ENCODE results near the gene RYR1. TPM values are rescaled to one million over a fixed set of nuclear protein-coding genes. Genes with fewer than 3 reads are reported as not detected.
A peak's percentile ranks its signal among the peaks of the same experiment; 100 is the strongest.

RYR1 gene
- total and polyA plus RNA-seq, 2 donors (not counting 1 experiment from before 2014, with no cell fraction given), result 0.43 to 3.8 TPM

GRCh38 chr19:38606131-38606530, 172.6 kb downstream of the RYR1 start:
- ChIA-PET CTCF (no interaction called here), POLR2A (interaction anchor here (0.9 kb wide), 1 partner anchor 43 kb away, joined by 5 read pairs; no protein-coding TSS in a partner anchor)
- H3K4me2 ChIP-seq (replicated peaks; ENCODE audit: low read depth, low read length, poor library complexity, severe bottlenecking), result no peak overlapping the region
- WGBS (ENCODE audit: insufficient coverage), result 98% methylated on average over 6 of the region's 6 CpGs
- DNase-seq (no peak), ATAC-seq (ENCODE audit: low read depth) (no peak)
- H3K4me1 Mint-ChIP-seq, result no peaks in the 10 kb centered on the region
- no peak overlapping the region for H3K4me3 ChIP-seq (ENCODE audit: control extremely low read depth in 1 of 5, extremely low read depth in 1 of 5, insufficient read depth in 1 of 5, low read depth in 2 of 5, low read length in 4 of 5)
- H3K9me3 Mint-ChIP-seq (ENCODE audit: insufficient read depth), result no peaks in the 10 kb centered on the region
- no peaks in the 10 kb centered on the region for H3K27me3 ChIP-seq (replicated peaks in 1 of 4; ENCODE audit: control extremely low read depth in 1 of 4, control insufficient read depth in 3 of 4, insufficient read depth in 4 of 4, low read length in 3 of 4)
- no peak overlapping the region for H3K9ac ChIP-seq (ENCODE audit: low read length)
- H3K4me1 ChIP-seq (ENCODE audit: control insufficient read depth in 2 of 2, insufficient read depth in 2 of 2, low read length in 2 of 2), result no peaks in the 10 kb centered on the region
- peaks cover 0 to 63% of the 10 kb centered on the region in 2 experiments for H3K36me3 ChIP-seq (replicated peaks in 1 of 2; ENCODE audit: control extremely low read depth in 1 of 2, control insufficient read depth in 1 of 2, extremely low read depth in 1 of 2, insufficient read depth in 2 of 2, low read length in 1 of 2)
- intact Hi-C loops (cut with micrococcal nuclease), result no loop called here
- H3K9me3 ChIP-seq (ENCODE audit: control extremely low read depth in 1 of 3, control insufficient read depth in 2 of 3, insufficient read depth in 1 of 3, low read length in 2 of 3), result no peaks in the 10 kb centered on the region
- peaks cover 20% of the 10 kb centered on the region for H4K20me1 ChIP-seq (ENCODE audit: control insufficient read depth, insufficient read depth, low read length, poor library complexity, severe bottlenecking)
- peak overlapping the region; percentile 20 for H3K27ac Mint-ChIP-seq
- no peak overlapping the region for H3K27ac ChIP-seq (ENCODE audit: low read length in 2 of 2)
- H3K79me2 ChIP-seq (ENCODE audit: control insufficient read depth, insufficient read depth, low read length), result peaks cover 19% of the 10 kb centered on the region
- no peak overlapping the region for H2AFZ ChIP-seq (ENCODE audit: insufficient read depth, low read depth, low read length, poor library complexity, severe bottlenecking)
- H3K27me3 Mint-ChIP-seq, result no peaks in the 10 kb centered on the region
- H3K4me3 Mint-ChIP-seq, result no peak overlapping the region
- TF ChIP-seq EZH2 (IDR thresholded peaks at IDR 0.05; ENCODE audit: borderline replicate concordance, insufficient read depth, low read depth, low read length, poor library complexity, severe bottlenecking), result no peak
- no peak for TF ChIP-seq CTCF (IDR thresholded peaks at IDR 0.05)

GRCh38 chr19:38614289-38614688, 180.8 kb downstream of the RYR1 start:
- H3K27me3 ChIP-seq (replicated peaks in 1 of 4; ENCODE audit: control extremely low read depth in 1 of 4, control insufficient read depth in 3 of 4, insufficient read depth in 4 of 4, low read length in 3 of 4), result no peaks in the 10 kb centered on the region
- peaks cover 78% of the 10 kb centered on the region for H3K79me2 ChIP-seq (ENCODE audit: control insufficient read depth, insufficient read depth, low read length)
- H3K4me3 ChIP-seq (ENCODE audit: control extremely low read depth in 1 of 5, extremely low read depth in 1 of 5, insufficient read depth in 1 of 5, low read depth in 2 of 5, low read length in 4 of 5), result no peak overlapping the region
- H3K4me3 Mint-ChIP-seq, result no peak overlapping the region
- ATAC-seq (ENCODE audit: low read depth) (no peak), DNase-seq (no peak)
- H3K27ac ChIP-seq (ENCODE audit: low read length in 2 of 2), result no peak overlapping the region
- H4K20me1 ChIP-seq (ENCODE audit: control insufficient read depth, insufficient read depth, low read length, poor library complexity, severe bottlenecking), result peaks cover 39% of the 10 kb centered on the region
- POLR2A ChIA-PET, result no interaction called here
- WGBS (ENCODE audit: insufficient coverage), result 94% methylated on average over 2 of the region's 3 CpGs
- no peak overlapping the region for H3K27ac Mint-ChIP-seq
- intact Hi-C loops (cut with micrococcal nuclease), result loop anchor here (10.0 kb wide), 1 partner anchor 709 kb away; the partner anchor contains the start of genes SIPA1L3 and WDR87
- no peak overlapping the region for H3K9ac ChIP-seq (ENCODE audit: low read length)
- H3K9me3 ChIP-seq (ENCODE audit: control extremely low read depth in 1 of 3, control insufficient read depth in 2 of 3, insufficient read depth in 1 of 3, low read length in 2 of 3), result no peaks in the 10 kb centered on the region
- H3K36me3 ChIP-seq (replicated peaks in 1 of 2; ENCODE audit: control extremely low read depth in 1 of 2, control insufficient read depth in 1 of 2, extremely low read depth in 1 of 2, insufficient read depth in 2 of 2, low read length in 1 of 2), result peaks cover 0 to 50% of the 10 kb centered on the region in 2 experiments
- CTCF ChIA-PET, result interaction anchor here (1.1 to 1.4 kb wide), 2 partner anchors 20 to 53 kb away, joined by 3 to 5 read pairs; no protein-coding TSS in a partner anchor
- H2AFZ ChIP-seq (ENCODE audit: insufficient read depth, low read depth, low read length, poor library complexity, severe bottlenecking), result no peak overlapping the region
- no peaks in the 10 kb centered on the region for H3K27me3 Mint-ChIP-seq
- H3K4me1 ChIP-seq (ENCODE audit: control insufficient read depth in 2 of 2, insufficient read depth in 2 of 2, low read length in 2 of 2), result peaks cover 24 to 43% of the 10 kb centered on the region in 2 donors
- peak overlapping the region; percentile 5 for H3K4me2 ChIP-seq (replicated peaks; ENCODE audit: low read depth, low read length, poor library complexity, severe bottlenecking)
- peaks cover 44% of the 10 kb centered on the region for H3K4me1 Mint-ChIP-seq
- TF ChIP-seq EZH2 (IDR thresholded peaks at IDR 0.05; ENCODE audit: borderline replicate concordance, insufficient read depth, low read depth, low read length, poor library complexity, severe bottlenecking) (no peak), CTCF (IDR thresholded peaks at IDR 0.05) (no peak)
- H3K9me3 Mint-ChIP-seq (ENCODE audit: insufficient read depth), result no peaks in the 10 kb centered on the region

Measured in B cell (primary cell).